Measurements from ENCODE around the gene CIDEB. TPM values are rescaled to one million over a fixed set of nuclear protein-coding genes. Genes with fewer than 3 reads are reported as not detected.

Gene CIDEB
- total and polyA plus RNA-seq, 2 of the 8 experiments (the other 6 are each of a cell fraction or from before 2014, with no cell fraction given) = 0.11 TPM; not detected in 1

DNA sequence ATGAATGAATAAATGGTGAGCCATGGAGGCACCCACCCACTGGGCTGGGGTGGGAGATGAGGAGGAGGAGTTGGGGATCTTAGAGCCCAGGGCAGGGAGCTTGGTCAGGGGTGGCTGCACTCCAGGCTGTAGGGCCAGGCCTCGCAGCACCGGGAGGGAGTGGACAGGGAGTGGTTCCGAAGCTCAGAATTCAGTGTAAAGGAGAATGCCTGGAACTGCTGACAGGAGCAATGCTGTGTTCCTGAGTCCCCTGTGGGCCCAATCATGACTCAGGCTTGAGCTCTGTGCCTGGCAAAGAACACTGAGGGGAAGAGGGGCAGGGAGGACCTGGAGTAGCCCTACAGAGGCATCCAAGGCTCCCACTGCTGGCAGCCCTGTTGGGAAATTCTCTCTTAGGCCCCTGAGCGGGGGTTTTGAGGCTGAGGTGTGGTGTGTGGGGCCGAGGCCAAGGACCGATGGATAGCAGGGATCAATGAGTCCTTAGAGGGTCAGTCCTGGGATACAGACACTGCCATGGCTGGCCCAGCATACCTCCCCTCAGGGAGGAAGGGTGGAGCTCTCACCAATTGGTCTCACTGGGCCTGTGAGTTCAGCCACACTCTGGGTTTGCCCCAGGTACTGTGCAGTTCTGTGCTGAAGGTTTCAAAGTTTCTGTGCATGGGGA is 26.8 kb downstream of the CIDEB start:
- Histone ChIP-seq H2BK20ac (ENCODE audit: low read length) (no peak overlapping the region), H2BK15ac (ENCODE audit: low read length) (no peak overlapping the region), H3K56ac (replicated peaks; ENCODE audit: insufficient read length, low read depth, low read length) (no peak overlapping the region), H3K14ac (ENCODE audit: insufficient read length) (no peak overlapping the region), H3K79me2 (ENCODE audit: control insufficient read depth in 1 of 2, insufficient read depth in 2 of 2, low read length in 2 of 2) (no peaks in the 10 kb centered on the region), H3K4me2 (ENCODE audit: insufficient read depth in 1 of 2, low read depth in 2 of 2, low read length in 2 of 2) (no peak overlapping the region), H3K9me3 (ENCODE audit: insufficient read depth in 2 of 2, low read depth in 1 of 2, low read length in 1 of 2) (no peaks in the 10 kb centered on the region), H2AK5ac (ENCODE audit: low read depth, low read length) (no peak overlapping the region), H3K18ac (ENCODE audit: extremely low read depth, low read length) (no peak overlapping the region), H3K23me2 (ENCODE audit: low read depth, low read length) (no peaks in the 10 kb centered on the region), H3K4ac (replicated peaks; ENCODE audit: insufficient read length, low read depth, low read length) (no peak overlapping the region), H4K91ac (replicated peaks; ENCODE audit: insufficient read length, low read length) (no peak overlapping the region), H4K20me1 (replicated peaks in 1 of 2; ENCODE audit: control insufficient read depth in 1 of 2, insufficient read depth in 2 of 2, low read length in 2 of 2) (peaks cover 0 to 3% of the 10 kb centered on the region in 2 experiments), H3K27ac (ENCODE audit: low read depth, low read length) (no peak overlapping the region), H2BK120ac (replicated peaks; ENCODE audit: low read depth, low read length) (no peak overlapping the region), H3K4me3 (ENCODE audit: extremely low read depth in 1 of 4, insufficient read depth in 2 of 4, low read depth in 3 of 4, low read length in 4 of 4) (no peak overlapping the region), H3K79me1 (ENCODE audit: low read depth, low read length) (no peaks in the 10 kb centered on the region; the same call in 1 of the 2 replicates), H3K27me3 (replicated peaks in 1 of 4; ENCODE audit: control insufficient read depth in 3 of 4, extremely low read depth in 1 of 4, insufficient read depth in 3 of 4, low read length in 3 of 4) (no peaks in the 10 kb centered on the region), H4K5ac (ENCODE audit: insufficient read length, low read depth, low read length) (no peak overlapping the region), H2AFZ (ENCODE audit: low read length) (no peak overlapping the region), H3K36me3 (ENCODE audit: control insufficient read depth in 2 of 4, insufficient read depth in 4 of 4, low read length in 3 of 4) (no peaks in the 10 kb centered on the region), H2BK12ac (ENCODE audit: low read depth, low read length) (no peak overlapping the region), H3K23ac (ENCODE audit: insufficient read length) (no peak overlapping the region), H3K9ac (replicated peaks in 1 of 4; ENCODE audit: extremely low read depth in 1 of 4, low read depth in 3 of 4, low read length in 3 of 4) (no peak overlapping the region), H2BK5ac (ENCODE audit: low read depth, low read length) (no peak overlapping the region), H3K4me1 (replicated peaks in 1 of 4; ENCODE audit: control insufficient read depth in 3 of 4, insufficient read depth in 4 of 4, low read length in 3 of 4) (no peaks in the 10 kb centered on the region), H4K8ac (ENCODE audit: extremely low read depth, insufficient read depth, low read length) (peak overlapping the region; percentile 71; the same call in 1 of the 2 replicates)
- FAIRE-seq (no peak), DNase-seq (ENCODE audit: low read depth in 1 of 2, low spot score in 2 of 2) (no peak)
- CTCF ChIA-PET (ENCODE audit: partially characterized antibody) = interaction anchor here (0.6 to 11.5 kb wide), 14 partner anchors 9 to 61 kb away, joined by 3 to 137 read pairs (median 8); partner anchors contain the start of genes CIDEB, DHRS1, LTB4R2 and NOP9
- POLR2A ChIA-PET (ENCODE audit: partially characterized antibody) = interaction anchor here (0.9 to 3.8 kb wide), 10 partner anchors 9 to 68 kb away, joined by 3 to 25 read pairs (median 3); partner anchors contain the start of genes CHMP4A and RABGGTA
- no peak for TF ChIP-seq SRF (IDR thresholded peaks at IDR 0.05; ENCODE audit: low read depth, low read length)
- 87% methylated on average over 6 of the region's 6 CpGs; no CpG with 5 or more reads in 1 of the 2 experiments for WGBS, 2 experiments (ENCODE audit: extremely low coverage in 1 of 2, insufficient coverage in 1 of 2, insufficient read length in 1 of 2, insufficient replicate concordance in 2 of 2, low coverage in 1 of 2, low lambda C conversion rate in 2 of 2, missing lambda C conversion rate in 1 of 2)
